Hepatocyte (in vitro differentiated cells): Measurements from ENCODE around the gene SLC1A2.

ENCODE experiments used
- EZH2phosphoT487 ChIP-seq: fragments of 200-600 bp; sonication (generic); IDR thresholded peaks from one replicate; pipeline ENCODE4 v1.6.1; 2018; ENCODE audit warnings: antibody characterized with exemption, mild to moderate bottlenecking, low read depth, moderate library complexity; ENCODE audit not compliant: unreplicated experiment, severe bottlenecking
- TF ChIP-seq, protein P1 (sequence below): fragments of 200-600 bp; sonication (generic); IDR thresholded peaks from 2 replicates; pipeline ENCODE4 v1.5.1; 2016; ENCODE audit warnings: antibody characterized with exemption, mild to moderate bottlenecking; ENCODE audit not compliant: poor library complexity

GRCh38 chr11:35234460-35235156, 184.8 kb downstream of the SLC1A2 start:
- TF ChIP-seq, protein P1, sequence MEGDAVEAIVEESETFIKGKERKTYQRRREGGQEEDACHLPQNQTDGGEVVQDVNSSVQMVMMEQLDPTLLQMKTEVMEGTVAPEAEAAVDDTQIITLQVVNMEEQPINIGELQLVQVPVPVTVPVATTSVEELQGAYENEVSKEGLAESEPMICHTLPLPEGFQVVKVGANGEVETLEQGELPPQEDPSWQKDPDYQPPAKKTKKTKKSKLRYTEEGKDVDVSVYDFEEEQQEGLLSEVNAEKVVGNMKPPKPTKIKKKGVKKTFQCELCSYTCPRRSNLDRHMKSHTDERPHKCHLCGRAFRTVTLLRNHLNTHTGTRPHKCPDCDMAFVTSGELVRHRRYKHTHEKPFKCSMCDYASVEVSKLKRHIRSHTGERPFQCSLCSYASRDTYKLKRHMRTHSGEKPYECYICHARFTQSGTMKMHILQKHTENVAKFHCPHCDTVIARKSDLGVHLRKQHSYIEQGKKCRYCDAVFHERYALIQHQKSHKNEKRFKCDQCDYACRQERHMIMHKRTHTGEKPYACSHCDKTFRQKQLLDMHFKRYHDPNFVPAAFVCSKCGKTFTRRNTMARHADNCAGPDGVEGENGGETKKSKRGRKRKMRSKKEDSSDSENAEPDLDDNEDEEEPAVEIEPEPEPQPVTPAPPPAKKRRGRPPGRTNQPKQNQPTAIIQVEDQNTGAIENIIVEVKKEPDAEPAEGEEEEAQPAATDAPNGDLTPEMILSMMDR = no peak
- TF ChIP-seq EZH2phosphoT487 = no peak
